Stimulated activated CD4-positive, alpha-beta T cell treated with anti-CD3 and anti-CD28 coated beads, Interleukin-15, amount 100 ng/mL, for 1 hour (primary cell): ENCODE results near the gene VARS2.
"Not testable (repeated sequence)": the region's sequence is repeated elsewhere in the genome, so short reads cannot be mapped to it uniquely, and the experiment has no call there.

ENCODE experiments used
- DNase-seq, 2 donors: peaks; one replicate each; pipeline ENCODE4 v3.0.0-alpha.2; 2020; ENCODE audit warnings: low read depth in 1 of 2, low spot score in 1 of 2

VARS2 gene

DNA sequence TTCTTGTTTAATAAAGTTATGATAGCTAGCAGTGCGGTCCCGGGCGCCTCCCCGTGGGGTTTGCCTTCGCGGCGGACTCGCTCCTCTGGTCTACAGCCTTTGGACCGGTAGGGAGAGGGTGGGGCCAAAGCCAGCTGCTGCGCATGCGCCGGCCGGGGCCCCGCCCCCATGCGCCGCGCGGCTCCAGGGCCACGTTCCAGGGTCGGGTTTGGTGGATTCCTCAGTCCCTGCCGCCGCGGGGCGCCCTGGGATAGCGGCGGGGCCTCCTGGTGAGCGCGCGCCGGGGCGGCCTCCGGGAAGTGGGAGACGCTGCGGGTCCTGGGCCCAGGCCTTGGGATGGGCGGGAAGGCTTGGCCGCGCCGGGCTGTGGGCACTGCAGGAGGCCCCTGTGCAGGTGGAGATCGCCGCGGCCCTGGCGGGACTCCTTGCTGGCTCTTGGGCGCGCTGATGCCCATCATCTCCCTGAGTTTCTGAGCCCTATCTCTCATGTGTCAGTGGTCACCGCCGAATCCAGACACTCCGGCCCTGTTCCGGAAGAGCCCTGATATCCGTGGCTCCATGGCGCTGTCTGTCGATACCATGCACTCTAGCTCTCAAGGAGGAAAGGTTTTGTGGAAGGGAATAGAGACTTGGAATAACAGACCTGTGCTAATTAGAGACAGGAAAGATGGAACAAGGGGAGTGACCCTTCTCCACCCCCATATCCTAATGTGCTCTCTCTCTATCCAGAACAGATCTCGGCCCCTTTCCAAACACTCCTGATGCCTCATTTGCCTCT, at the start of gene VARS2:
Gene VARS2 (plus strand): TSS at position 163 of the 778 bp plus-strand sequence. CDS start 599 bp downstream, at position 762.
- peak; percentile 80 to 84 for DNase-seq

DNA sequence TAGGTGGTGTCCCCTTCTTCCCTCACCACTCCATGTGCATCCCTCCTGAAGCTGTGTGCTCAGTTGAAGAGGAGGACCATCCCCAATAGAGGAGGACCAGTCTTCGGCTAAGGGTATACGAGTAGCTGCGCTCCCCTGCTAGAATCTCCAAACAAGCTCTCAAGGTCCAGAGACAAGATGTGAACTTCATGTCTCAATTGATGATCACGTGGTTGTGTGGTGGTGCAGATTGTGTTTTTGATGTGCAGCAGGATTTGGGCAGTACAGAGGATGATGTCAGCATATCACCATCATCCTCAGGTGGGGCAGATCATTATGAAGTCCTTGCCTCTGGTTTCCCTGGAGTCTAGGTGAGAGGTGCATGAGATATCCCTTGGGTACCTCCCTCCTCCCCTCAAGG, 49.7 kb upstream of the VARS2 start:
- DNase-seq, result no peak

DNA sequence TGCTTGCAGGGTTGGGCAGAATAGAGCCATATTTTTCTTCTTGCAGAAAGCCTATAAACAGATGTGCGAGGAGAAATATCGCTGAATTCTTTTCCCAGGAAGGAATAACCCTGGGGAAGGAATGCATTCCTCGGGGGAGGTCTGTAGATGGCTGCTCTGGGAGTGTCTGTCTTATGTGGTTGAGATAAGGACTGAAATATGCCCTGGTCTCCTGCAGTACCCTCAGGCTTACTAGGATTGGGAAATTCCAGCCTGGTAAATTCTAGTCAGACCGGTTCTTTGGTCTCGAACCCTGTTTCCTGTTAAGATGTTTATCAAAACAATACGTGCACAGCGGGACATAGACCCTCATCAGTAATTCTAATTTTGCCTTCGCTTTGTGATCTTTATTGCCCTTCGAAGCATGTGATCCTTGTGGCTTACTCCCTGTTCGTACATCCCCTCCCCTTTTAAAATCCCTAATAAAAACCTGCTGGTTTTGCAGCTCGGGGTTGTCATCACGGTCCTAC, 44.7 kb upstream of the VARS2 start:
- DNase-seq, result not testable (repeated sequence)

DNA sequence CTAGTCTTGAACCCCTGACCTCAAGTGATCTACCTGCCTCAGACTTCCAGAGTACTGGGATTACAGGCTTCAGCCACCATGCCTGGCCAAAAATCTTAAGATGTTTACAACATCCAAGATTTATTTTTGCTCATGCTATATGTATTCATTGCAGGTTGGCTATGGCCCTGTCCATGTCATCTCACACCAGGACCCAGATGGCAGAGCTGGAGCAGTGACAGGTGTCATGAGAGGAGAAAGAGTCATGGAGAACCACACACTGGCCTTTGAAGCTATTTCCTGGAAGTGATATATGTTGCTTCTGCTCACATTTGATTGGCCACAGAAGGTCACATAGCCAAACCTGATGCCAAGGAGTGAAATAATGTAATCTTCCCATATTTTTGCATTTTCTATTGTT, 43.5 kb upstream of the VARS2 start:
- DNase-seq, result no peak

DNA sequence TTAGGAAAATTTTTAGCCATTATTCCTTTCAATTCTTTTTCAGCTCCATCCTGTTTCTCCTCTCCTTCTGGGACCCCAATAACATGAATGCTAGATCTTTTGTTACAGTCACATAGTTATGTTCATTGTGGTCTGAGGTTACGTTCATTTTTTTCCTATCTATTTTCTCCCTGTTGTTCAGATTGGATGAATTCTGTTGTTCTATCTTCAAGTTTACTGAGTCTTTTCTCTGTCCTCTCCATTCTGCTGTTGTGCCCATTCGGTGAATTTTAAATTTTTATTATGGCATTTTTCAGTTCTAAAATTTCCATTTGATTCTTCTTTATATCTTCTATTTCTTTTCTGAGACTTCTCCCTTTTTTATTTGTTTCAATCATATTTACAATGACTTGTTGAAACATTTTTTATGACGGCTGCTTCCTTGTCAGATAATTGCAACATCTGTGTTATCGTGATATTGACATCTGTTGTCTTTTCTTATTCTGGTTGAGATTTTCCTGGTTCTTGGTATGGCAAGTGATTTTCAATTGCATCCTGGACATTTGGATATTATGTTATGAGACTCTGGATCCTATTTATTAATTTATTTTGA, 42.4 kb upstream of the VARS2 start:
- DNase-seq, result no peak

DNA sequence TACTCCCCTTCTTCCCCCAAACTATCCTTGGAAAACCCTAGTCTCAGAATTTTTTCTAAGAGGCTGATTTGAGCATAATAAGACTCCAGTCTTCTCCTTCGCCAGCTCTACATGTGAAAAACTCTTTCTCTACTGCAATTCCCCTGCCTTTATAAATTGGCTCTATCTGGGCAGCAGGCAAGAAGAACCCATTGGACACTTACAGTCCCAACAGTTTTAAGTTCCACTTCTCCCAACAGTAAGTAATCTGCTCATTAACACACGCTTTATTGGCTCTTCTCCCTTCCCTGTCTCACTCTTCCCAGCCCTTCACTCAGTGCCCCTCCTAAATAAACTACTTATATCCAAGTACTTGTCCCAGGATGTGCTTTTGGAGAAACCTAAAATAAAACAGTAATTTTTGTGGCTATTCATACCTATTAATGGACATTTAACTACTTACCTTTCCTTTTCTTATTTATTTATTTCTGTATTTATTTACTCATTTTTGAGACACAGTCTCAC, 40.8 kb upstream of the VARS2 start:
- DNase-seq, result no peak

DNA sequence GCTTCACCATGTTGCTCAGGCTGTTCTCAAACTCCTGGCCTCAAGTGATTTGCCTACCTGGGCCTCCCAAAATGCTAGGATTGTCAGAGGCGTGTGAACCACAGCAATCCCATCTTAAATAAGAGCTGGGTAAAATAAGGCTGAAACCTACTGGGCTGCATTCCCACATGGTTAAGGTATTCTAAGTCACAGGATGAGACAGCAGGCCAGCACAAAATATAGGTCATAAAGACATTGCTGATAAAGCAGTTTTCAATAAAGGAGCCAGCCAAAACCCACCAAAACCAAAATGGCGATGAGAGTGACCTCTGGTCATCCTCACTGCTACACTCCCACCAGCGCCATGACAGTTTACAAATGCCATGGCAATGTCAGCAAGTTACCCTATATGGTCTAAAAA, 40.2 kb upstream of the VARS2 start:
- DNase-seq, result not testable (repeated sequence)

DNA sequence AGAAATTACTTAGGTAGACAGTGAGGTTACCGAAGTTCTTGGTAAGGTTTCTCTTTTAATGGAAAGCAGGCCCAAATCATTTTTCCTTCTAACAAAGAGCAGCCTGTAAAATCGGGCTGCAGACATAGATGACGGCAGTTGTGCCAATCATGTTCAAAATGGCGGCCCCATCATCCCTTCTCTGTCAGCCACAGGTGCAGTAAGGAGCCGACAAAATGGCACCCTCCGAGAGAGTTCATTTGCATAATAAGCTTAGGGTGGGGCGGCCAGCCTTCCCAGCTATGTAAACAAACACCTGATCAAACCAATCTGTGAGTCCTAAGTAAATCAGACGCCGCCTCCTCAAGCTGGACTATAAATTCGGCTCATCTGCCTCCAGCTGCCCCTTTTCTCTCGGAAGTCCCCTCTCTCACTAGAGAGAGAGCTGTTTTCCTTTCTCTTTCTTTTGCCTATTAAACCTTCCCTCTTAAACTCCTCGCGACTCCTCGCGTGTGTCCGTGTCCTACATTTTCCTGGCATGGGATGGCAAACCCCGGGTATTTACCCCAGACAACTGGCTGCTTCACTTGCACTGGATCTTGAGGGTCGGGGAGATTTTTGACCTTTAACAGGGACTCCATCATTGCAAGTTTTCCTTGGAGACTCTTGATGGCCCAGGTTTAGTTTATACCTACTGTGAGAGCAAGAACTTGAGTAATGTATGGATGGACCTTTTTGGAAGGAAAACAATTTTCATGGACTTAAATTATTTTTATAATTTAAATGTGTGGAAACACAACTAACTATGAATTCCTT, 38.6 kb upstream of the VARS2 start:
- DNase-seq, result no peak

DNA sequence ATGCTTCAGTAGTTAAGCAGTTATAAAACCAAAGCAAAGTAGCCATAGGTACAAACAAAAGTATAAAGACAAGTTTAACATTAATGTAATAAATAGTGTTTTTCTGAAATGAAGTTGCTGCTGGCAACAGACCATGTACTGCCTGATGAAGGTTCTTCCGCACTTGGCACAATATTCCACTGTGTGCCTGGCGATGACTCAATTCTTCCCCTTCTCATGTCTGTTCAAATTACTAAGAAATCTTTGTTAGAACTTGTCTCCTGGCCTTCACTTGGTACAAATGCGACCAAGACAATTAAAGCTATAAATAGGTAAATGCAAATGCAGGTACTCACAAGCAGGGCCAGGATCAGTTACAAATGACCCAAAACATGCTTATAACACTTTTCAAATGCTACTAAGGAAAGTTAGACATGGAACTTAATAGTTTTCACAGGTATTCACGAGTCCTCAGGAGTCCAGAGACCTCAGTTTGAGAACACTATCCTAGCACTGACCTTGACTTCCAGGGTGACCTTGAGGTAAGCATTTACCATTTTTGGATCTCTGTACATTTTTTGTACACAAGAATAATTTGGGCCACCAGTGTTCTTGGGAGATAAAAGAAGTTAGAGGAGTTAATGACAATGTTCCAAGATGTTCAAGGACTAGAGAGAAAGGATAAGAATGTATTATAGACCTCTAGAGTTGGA, 37.9 kb upstream of the VARS2 start:
- DNase-seq, result no peak

DNA sequence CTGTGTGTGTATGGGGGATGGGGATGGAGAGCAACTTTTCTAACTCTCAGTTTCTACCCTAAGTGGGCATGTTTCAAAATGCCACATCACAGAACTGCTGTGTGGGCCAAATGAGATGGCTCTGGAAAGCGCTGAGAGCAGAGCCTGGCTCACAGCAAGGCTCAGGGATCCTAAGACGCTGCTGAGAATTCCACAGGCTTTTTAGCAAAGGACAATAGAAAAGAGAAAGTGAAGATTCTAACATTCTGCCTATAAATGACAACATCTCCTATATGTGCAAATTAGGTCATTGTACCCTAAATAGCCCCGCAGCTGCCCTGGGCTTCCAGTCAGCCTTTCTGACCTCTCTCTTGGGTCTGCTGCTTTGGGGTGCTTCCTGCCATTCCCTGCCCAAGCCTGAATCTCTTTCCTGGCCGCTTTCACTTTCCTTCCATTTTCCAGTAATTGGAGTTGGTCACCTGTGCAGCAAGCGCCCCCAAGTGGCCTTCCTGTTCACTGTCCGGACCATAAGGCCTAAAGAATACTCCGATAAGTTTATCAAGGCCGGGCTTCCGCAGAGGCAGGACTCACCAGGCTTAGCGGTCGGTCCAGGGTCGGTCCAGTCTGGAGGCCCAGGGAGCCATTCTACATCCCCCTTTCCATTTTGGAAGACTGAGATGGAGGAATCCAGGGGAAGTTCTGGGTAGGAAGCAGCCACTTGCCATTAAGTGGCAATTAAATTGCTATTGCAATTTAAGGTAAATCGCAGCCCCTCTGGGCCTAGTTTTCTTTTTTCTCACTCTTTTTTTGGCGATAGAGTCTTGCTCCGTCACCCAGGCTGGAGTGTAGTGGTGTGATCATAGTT, 36.4 kb upstream of the VARS2 start:
- peak; percentile 50 to 59 for DNase-seq

DNA sequence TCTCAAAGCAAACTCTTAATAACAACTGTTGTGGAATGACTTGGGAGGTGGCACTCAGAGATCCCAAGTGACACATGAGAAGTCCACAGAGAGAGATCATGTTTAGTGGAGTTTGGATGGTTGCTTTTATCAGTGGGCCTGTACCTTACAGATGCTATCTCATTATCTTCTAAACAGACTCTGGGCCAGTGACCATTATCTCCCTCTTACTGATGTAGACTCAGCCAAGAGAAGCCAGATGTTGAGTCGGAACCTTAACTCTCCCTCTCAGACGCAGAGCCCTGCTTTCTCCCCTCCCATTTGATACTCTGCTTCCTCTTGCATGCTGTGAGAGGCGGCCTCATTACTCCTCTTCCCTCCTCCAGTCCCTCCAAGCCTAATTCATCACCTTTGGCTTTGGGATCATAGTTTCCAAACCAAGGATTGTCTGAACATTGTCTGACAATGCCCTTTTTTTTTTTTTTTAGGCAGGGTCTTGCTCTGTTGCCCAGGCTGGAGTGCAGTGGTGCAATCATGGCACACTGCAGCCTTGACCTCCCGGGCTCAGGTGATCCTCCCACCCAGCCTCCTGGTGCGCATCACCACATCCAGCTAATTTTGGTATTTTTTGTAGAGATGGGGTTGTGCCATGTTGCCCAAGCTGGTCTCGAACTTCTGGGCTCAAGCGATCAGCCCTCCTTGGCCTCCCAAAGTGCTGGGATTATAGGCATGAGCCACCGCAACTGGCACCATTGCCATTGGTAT, 34.2 kb upstream of the VARS2 start:
- no peak for DNase-seq

DNA sequence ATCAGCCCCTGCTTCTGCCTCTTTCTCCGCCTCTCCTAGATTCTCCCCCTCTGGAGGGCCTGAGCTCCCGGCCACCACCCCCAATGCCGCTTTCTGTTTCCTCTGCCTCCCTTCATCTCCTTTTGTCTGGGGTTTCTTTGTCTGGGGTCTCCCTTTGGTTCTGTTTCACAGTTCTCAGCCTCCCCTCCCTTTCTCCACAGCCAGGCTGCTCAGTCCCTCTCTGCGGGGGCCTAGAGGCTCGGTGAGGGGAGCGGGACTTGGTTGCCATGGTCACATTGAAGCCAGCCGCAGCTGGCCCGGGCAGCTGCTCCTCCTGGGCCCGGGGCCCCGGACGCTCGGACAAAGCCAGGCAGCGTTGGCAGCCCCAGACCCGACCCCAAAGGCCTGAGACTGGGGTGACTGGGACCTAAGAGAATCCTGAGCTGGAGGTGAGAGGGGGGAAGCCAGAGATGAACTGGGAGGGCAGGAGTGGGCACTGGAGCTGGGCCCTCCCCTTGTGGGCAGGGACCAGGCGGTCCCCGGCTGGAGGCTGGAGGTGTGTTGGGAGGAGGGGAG, 33.3 kb upstream of the VARS2 start:
- DNase-seq, result no peak

DNA sequence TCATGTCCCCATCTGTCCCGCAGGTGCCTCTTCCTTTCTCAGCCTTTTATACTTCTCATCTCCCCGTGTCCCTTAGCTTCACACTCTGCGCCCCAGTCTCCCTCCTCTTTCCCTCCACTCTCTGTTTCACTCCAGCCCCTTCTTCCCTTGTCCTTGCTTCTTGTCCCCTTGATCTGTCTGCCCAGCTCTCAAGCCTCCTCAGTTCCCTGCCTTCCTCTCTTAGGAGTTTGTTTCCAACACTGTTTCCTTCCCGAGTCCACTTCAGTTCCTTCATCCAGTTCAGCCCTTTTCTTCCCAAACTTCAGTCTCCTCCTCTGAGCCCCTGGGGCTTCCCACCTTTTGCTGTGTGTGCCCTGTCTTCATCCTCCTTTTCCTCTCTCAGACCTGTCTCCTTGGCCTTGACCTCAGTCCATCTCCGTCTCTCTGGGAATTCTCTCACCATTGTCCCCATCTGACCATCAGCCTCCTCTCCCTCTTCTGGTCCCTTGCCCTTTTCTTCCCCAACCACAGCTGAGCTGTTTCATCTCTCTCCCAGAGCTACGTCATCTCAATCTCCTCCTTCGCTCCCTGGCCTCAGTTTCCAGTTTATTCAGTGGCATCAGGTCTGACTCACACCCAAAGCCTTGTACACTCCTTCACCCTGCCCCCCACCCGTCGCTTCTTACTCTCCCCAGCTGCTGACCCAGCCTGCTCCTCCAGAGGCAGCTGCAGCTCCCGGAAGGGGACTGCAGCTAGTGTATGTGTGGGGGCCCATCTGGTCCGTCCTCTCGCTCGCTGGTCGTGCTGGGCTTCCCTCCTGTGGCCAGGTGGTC, 32.4 kb upstream of the VARS2 start:
- no peak for DNase-seq

DNA sequence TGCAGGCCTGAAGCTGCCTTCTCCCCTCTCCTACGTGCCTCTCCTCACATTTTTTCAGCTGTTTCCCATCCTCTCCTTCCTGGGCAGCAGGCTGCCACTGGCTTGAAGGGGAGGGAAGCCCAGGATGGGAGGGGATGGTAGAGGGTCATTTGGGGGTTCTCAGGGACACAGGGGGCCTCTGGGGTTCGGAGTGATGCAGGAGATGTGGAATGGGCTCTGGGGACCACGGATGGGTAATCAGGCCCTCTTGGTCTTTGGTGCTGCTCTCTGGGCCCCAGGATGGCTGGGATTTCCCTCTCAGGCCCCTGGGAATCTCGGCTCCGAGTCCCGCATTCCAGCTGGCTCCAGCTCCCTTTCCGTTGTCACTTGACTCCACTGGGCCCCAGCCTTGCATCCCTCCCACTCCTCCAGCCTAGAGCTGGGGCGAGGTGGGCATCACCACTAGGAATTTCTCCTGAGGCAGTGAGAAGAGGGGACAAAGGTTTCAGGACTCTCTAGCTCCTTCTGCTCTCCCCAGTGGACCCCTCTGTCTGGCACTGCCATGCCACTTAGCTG, 31.8 kb upstream of the VARS2 start:
- DNase-seq, result no peak

DNA sequence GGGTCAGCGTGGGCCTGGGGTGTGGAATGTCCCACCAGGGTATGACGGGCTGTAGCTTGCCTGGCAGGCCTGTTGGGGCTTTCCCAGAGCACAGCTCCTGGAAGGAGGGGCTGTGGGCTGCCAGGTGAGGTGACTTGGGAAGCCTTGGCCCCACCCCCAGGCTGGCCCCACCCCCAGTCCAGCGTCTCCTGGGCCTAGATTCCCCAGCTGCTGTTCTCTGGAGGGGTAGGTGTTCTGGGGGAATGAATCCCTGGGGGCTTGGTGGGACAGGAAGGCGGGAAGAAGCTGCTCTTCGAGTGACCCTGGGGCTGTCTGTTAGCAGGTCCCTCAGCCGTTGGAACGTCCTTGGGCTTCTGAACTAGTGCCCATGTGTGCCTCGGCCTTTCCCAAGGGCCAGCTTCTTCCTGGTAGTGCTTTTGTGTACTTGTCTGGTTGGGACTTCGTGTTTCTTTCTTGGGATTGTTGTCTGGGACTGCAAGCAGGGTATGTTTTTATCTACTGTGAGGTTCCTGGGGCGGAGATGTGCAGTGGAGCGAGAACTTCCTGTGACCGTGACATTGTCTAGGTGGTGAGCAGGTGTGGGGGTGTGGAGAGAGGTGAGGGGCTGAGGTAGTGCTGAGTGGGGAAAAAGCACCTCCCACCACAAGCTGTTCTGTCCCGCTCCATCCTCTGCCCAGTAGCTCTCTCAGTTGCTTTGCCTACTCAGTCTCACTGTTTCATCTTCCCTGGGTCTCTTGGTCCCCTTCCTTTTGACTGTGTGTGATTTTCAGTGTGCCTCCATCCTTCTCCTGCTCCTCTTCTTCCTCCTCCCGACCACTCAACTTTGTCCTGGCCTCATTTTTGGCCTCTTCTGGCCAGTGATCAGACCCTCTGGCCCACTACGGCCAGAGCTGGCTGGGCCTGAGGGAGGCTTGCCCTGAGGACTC, 31.0 kb upstream of the VARS2 start:
- no peak for DNase-seq

DNA sequence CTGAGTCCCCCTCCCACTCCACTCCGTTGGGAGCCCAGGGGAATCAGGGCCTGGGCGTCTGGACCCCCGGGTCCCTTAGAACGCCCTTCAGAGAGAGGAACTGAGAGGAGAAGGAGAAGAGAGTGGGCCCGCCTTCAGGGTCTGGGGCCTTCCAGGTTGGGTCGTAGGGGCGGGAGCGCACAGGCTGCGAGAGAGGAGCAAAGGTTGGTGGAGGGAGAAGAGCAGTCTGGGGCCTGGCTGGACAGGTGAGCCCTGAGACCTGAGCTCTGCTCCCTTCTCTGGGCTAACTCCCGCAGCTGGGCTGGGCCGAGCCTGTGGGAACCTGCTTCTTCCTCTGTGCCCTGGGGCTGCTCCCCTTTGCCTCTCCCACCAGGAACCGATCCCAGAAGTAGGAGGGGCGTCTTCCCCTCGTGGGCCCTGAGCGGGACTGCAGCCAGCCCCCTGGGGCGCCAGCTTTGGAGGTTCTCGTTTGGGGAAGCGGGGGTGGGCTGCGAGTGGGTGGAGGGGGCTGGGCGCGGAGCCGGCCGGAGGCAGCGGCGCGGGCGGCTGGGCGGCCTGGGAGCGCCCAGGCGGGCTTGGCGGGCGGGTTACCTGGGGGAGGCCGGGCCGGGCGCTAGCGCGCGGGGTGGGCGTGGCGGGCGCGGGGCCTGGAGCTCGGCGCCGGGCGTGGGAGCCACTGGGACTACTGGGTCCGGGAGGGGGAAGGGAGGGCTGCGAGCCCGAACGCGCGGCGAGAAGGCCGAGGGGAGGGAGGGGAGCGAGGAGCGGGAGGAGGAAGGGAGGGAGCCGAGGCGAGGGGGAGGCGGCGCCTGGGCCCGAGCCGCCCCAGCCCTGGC, 30.1 kb upstream of the VARS2 start, which contains the start of gene DDR1:
Gene DDR1 (plus strand): TSS at position 835 of the 836 bp plus-strand sequence. CDS start 4,211 bp downstream, outside the sequence.
- DNase-seq, result peak in 1 of 2 donors; percentile 37
